ENCODE measurements around the gene DHH. TPM values are rescaled to one million over a fixed set of nuclear protein-coding genes. Genes with fewer than 3 reads are reported as not detected.

Gene DHH
- total and polyA plus RNA-seq, 9 of the 15 experiments (the other 6 are each of a cell fraction or from before 2014, with no cell fraction given): 0.07 to 2.6 (median 0.54) TPM

- TF ChIP-seq BCLAF1 (IDR thresholded peaks at IDR 0.05; ENCODE audit: borderline replicate concordance in 1 of 2, control insufficient read depth in 1 of 2, low read depth in 2 of 2, low read length in 1 of 2) (peak in 1 of 2 experiments; percentile 34; a peak in 1 of 4 replicates), ZNF311 (CRISPR knock-in tag; IDR thresholded peaks at IDR 0.05) (no peak), MYBL2 (IDR thresholded peaks at IDR 0.05; ENCODE audit: low read depth) (peak; percentile 97), MYBL2 (CRISPR knock-in tag; IDR thresholded peaks at IDR 0.05; ENCODE audit: borderline replicate concordance) (no peak; the same call in 1 of the 2 replicates), ZNF23 (CRISPR knock-in tag; IDR thresholded peaks at IDR 0.05) (no peak), MLX (CRISPR knock-in tag; conservative IDR thresholded peaks at IDR 0.05) (no peak), SMAD2 (IDR thresholded peaks at IDR 0.05; ENCODE audit: low read depth, low read length) (no peak), ZBED1 (IDR thresholded peaks at IDR 0.05) (peak; percentile 66), NR2F6 (CRISPR knock-in tag; IDR thresholded peaks at IDR 0.05) (no peak), TARDBP (IDR thresholded peaks at IDR 0.05) (0 out of 2 replicates have a peak, but pooled peaks have one; percentile 17), PHB2 (IDR thresholded peaks at IDR 0.05; ENCODE audit: low read depth) (no peak), DACH1 (IDR thresholded peaks at IDR 0.05; ENCODE audit: partially characterized antibody) (no peak), SNRNP70 (optimal IDR thresholded peaks at IDR 0.05; ENCODE audit: low read depth, low read length) (no peak), ZNF551 (CRISPR knock-in tag; IDR thresholded peaks at IDR 0.05) (no peak), CBX1 (IDR thresholded peaks at IDR 0.05; ENCODE audit: low read depth) (no peak; the same call in 1 of the 2 replicates), NCOA1 (IDR thresholded peaks at IDR 0.05; ENCODE audit: low read depth) (peak; percentile 40; the same call in 1 of the 2 replicates), PCBP2 (IDR thresholded peaks at IDR 0.05; ENCODE audit: low read depth, low read length, poor library complexity, severe bottlenecking) (no peak), PHB (CRISPR knock-in tag; IDR thresholded peaks at IDR 0.05) (no peak), HDAC3 (IDR thresholded peaks at IDR 0.05; ENCODE audit: borderline replicate concordance, partially characterized antibody) (peak; percentile 36), NR4A1 (CRISPR knock-in tag; IDR thresholded peaks at IDR 0.05) (no peak; the same call in 1 of the 2 replicates), NR4A1 (tag; IDR thresholded peaks at IDR 0.05) (no peak), ZFP30 (CRISPR knock-in tag; IDR thresholded peaks at IDR 0.05; ENCODE audit: borderline replicate concordance) (no peak), BACH1 (tag; IDR thresholded peaks at IDR 0.05) (no peak; the same call in 1 of the 2 replicates), ZBTB26 (CRISPR knock-in tag; IDR thresholded peaks at IDR 0.05) (no peak), MXI1 (IDR thresholded peaks at IDR 0.05; ENCODE audit: low read depth, low read length) (peak; percentile 90)
These were observed 35.8 kb upstream of the DHH start (continued) for GRCh38 chr12:49130151-49131050.
